HepG2 (cell line): Measurements from ENCODE around the gene RABEP2. TPM values are rescaled to one million over a fixed set of nuclear protein-coding genes. Genes with fewer than 3 reads are reported as not detected.

ENCODE experiments used
- AFF4 ChIP-seq: sonication (generic); formaldehyde crosslinking; IDR thresholded peaks from 2 replicates; pipeline ENCODE4 v1.4.0; 2020; ENCODE audit warnings: missing genetic modification reagents
- CBX5 ChIP-seq: sonication (generic); formaldehyde crosslinking; IDR thresholded peaks from 2 replicates; pipeline ENCODE4 v1.4.0; 2020; ENCODE audit warnings: missing genetic modification reagents, borderline replicate concordance
- EZH2 ChIP-seq: conservative IDR thresholded peaks from 2 replicates; pipeline ENCODE4 v1.6.1; 2012; ENCODE audit warnings: mild to moderate bottlenecking, low read depth, low read length, moderate library complexity
- KLF11 ChIP-seq: IDR thresholded peaks from 2 replicates; pipeline ENCODE4 v1.6.1; 2016; ENCODE audit warnings: missing compliant biosample characterization
- MAX ChIP-seq: IDR thresholded peaks from 2 replicates; pipeline ENCODE4 v1.6.1; 2012; ENCODE audit warnings: inconsistent platforms
- MXD4 ChIP-seq: IDR thresholded peaks from 2 replicates; pipeline ENCODE4 v1.6.1; 2016; ENCODE audit warnings: mild to moderate bottlenecking, missing biosample characterization, missing genetic modification reagents
- MZF1 ChIP-seq: sonication (generic); formaldehyde crosslinking; IDR thresholded peaks from 2 replicates; pipeline ENCODE4 v1.8.1; 2023; ENCODE audit warnings: mild to moderate bottlenecking, missing genetic modification reagents, borderline replicate concordance
- RARA ChIP-seq: IDR thresholded peaks from 2 replicates; pipeline ENCODE4 v1.6.1; 2016; ENCODE audit warnings: missing genetic modification reagents, missing compliant biosample characterization
- SOX13 ChIP-seq, 3 experiments: fragments of 450-650 bp in 1 of 3; sonication (generic) in 1 of 3; formaldehyde crosslinking in 1 of 3; IDR thresholded peaks in 2 of 3; conservative IDR thresholded peaks in 1 of 3; 2 replicates each; pipeline versions ENCODE4 v1.5.0 to v1.6.1; 2016 to 2020; ENCODE audit warnings: antibody characterized with exemption in 1 of 3, mild to moderate bottlenecking in 1 of 3, missing compliant biosample characterization in 1 of 3, missing genetic modification reagents in 1 of 3, moderate library complexity in 1 of 3
- ZNF609 ChIP-seq: sonication (generic); formaldehyde crosslinking; IDR thresholded peaks from 2 replicates; pipeline ENCODE4 v1.4.0; 2020; ENCODE audit warnings: mild to moderate bottlenecking, missing genetic modification reagents, borderline replicate concordance
- ZNF646 ChIP-seq: sonication (generic); formaldehyde crosslinking; IDR thresholded peaks from 2 replicates; pipeline ENCODE4 v1.9.0; 2021; ENCODE audit warnings: mild to moderate bottlenecking, missing genetic modification reagents
- ZNF816 ChIP-seq: sonication (generic); formaldehyde crosslinking; IDR thresholded peaks from 2 replicates; pipeline ENCODE4 v1.8.0; 2022; ENCODE audit warnings: missing genetic modification reagents, mild to moderate bottlenecking, borderline replicate concordance
- polyA plus RNA-seq, 8 experiments: library from polyadenylated mRNA; depleted of rRNA in 3 of 8; stranded (reverse) in 7 of 8; unstranded in 1 of 8; fragments of >200 nt; fragmentation: Illumina TruSeq in 4 of 8; extraction: Trizol in 4 of 8; gene quantifications; 2 replicates each; pipeline versions ENCODE4 v1.2.1 to v1.2.3, GENCODE V29; 2011 to 2016; ENCODE audit warnings: low read depth in 4 of 8, missing spikeins in 1 of 8, mixed read lengths in 1 of 8; ENCODE audit not compliant: insufficient read depth in 1 of 8
- total RNA-seq, 5 experiments: library from RNA; depleted of rRNA; stranded (reverse); fragments of >200 nt; fragmentation: Illumina TruSeq; extraction: Trizol; gene quantifications; 2 replicates each; pipeline ENCODE4 v1.2.3, GENCODE V29; 2016; ENCODE audit warnings: low read depth in 1 of 5

RABEP2 gene
- total and polyA plus RNA-seq, 2 of the 13 experiments (the other 11 are each of a cell fraction or from before 2014, with no cell fraction given): 10.8 to 18.4 TPM

- TF ChIP-seq MZF1 (CRISPR knock-in tag) (0 out of 2 replicates have a peak, but pooled peaks have one; percentile 8), SOX13 (IDR thresholded peaks at IDR 0.05) (no peak), SOX13 (CRISPR knock-in tag; conservative IDR thresholded peaks at IDR 0.05 in 1 of 2, IDR thresholded peaks at IDR 0.05 in 1 of 2) (no peak), CBX5 (CRISPR knock-in tag) (no peak), MAX (no peak), ZNF646 (CRISPR knock-in tag) (0 out of 2 replicates have a peak, but pooled peaks have one; percentile 10), MXD4 (CRISPR knock-in tag) (no peak), EZH2 (no peak), ZNF816 (CRISPR knock-in tag) (no peak), KLF11 (CRISPR knock-in tag) (no peak), AFF4 (CRISPR knock-in tag) (no peak), ZNF609 (CRISPR knock-in tag) (0 out of 2 replicates have a peak, but pooled peaks have one; percentile 22), RARA (CRISPR knock-in tag) (0 out of 2 replicates have a peak, but pooled peaks have one; percentile 5)
These were observed 59.9 kb downstream of the RABEP2 start (continued) for GRCh38 chr16:28865001-28865688.
